H9 (cell line): ENCODE measurements around the gene RAB27B. TPM values are rescaled to one million over a fixed set of nuclear protein-coding genes. Genes with fewer than 3 reads are reported as not detected.

ENCODE experiments used
- DNase-seq: peaks from one replicate; pipeline ENCODE4 v3.0.0-alpha.2; 2017
- H2AFZ ChIP-seq: one replicate; pipeline ENCODE4 v1.6.1; 2013; ENCODE audit warnings: mild to moderate bottlenecking, low read length, control low read depth, moderate library complexity
- H2AK5ac ChIP-seq: 2 replicates; pipeline ENCODE4 v1.6.1; 2013; ENCODE audit warnings: low read length, control low read depth, mixed read lengths; ENCODE audit not compliant: insufficient read length
- H2BK120ac ChIP-seq: one replicate; pipeline ENCODE4 v1.6.1; 2013; ENCODE audit warnings: low read depth, mild to moderate bottlenecking, low read length, control low read depth, inconsistent platforms; ENCODE audit not compliant: poor library complexity, severe bottlenecking
- H2BK12ac ChIP-seq: 2 replicates; pipeline ENCODE4 v1.6.1; 2013; ENCODE audit warnings: low read length, control low read depth, mixed read lengths, low read depth; ENCODE audit not compliant: insufficient read length
- H2BK15ac ChIP-seq: 2 replicates; pipeline ENCODE4 v1.6.1; 2013; ENCODE audit warnings: low read depth, low read length, control low read depth
- H2BK20ac ChIP-seq: one replicate; pipeline ENCODE4 v1.6.1; 2013; ENCODE audit warnings: low read depth, mild to moderate bottlenecking, low read length, control low read depth, inconsistent platforms; ENCODE audit not compliant: poor library complexity, severe bottlenecking
- H2BK5ac ChIP-seq: 2 replicates; pipeline ENCODE4 v1.6.1; 2013; ENCODE audit warnings: low read length, control low read depth, mixed read lengths; ENCODE audit not compliant: insufficient read length
- H3K14ac ChIP-seq: 2 replicates; pipeline ENCODE4 v1.6.1; 2013; ENCODE audit warnings: low read length, control low read depth; ENCODE audit not compliant: insufficient read depth
- H3K18ac ChIP-seq: 2 replicates; pipeline ENCODE4 v1.6.1; 2013; ENCODE audit warnings: low read depth, mild to moderate bottlenecking, mixed read lengths, low read length, control low read depth; ENCODE audit not compliant: insufficient read length
- H3K23ac ChIP-seq: 2 replicates; pipeline ENCODE4 v1.6.1; 2013; ENCODE audit warnings: low read length, control low read depth, mixed read lengths, low read depth; ENCODE audit not compliant: insufficient read length
- H3K23me2 ChIP-seq: 2 replicates; pipeline ENCODE4 v1.6.1; 2013; ENCODE audit warnings: low read depth, mild to moderate bottlenecking, mixed read lengths, low read length, control low read depth; ENCODE audit not compliant: insufficient read length, poor library complexity, severe bottlenecking
- H3K27ac ChIP-seq: 2 replicates; pipeline ENCODE4 v1.5.1; 2013; ENCODE audit warnings: low read length, control low read depth, mixed read lengths, low read depth; ENCODE audit not compliant: insufficient read length
- H3K27me3 ChIP-seq: 2 replicates; pipeline ENCODE4 v1.6.1; 2013; ENCODE audit warnings: low read length, control low read depth, inconsistent platforms; ENCODE audit not compliant: insufficient read depth
- H3K4ac ChIP-seq: 2 replicates; pipeline ENCODE4 v1.6.1; 2013; ENCODE audit warnings: low read depth, mild to moderate bottlenecking, control low read depth, inconsistent platforms, low read length, moderate library complexity
- H3K4me1 ChIP-seq: 2 replicates; pipeline ENCODE4 v1.6.1; 2013; ENCODE audit warnings: low read length, control low read depth, inconsistent platforms; ENCODE audit not compliant: insufficient read depth
- H3K4me2 ChIP-seq: 2 replicates; pipeline ENCODE4 v1.6.1; 2013; ENCODE audit warnings: low read length, control low read depth, mixed read lengths; ENCODE audit not compliant: insufficient read length, insufficient read depth
- H3K56ac ChIP-seq: 2 replicates; pipeline ENCODE4 v1.6.1; 2013; ENCODE audit warnings: low read depth, mild to moderate bottlenecking, mixed read lengths, low read length, control low read depth; ENCODE audit not compliant: insufficient read length
- H3K79me1 ChIP-seq: 2 replicates; pipeline ENCODE4 v1.6.1; 2013; ENCODE audit warnings: low read depth, mild to moderate bottlenecking, moderate library complexity, low read length, control low read depth, inconsistent platforms; ENCODE audit not compliant: insufficient read depth, poor library complexity, severe bottlenecking
- H3K79me2 ChIP-seq: 2 replicates; pipeline ENCODE4 v1.6.1; 2013; ENCODE audit warnings: low read length, control low read depth, inconsistent platforms; ENCODE audit not compliant: insufficient read depth
- H3K9ac ChIP-seq: 2 replicates; pipeline ENCODE4 v1.6.1; 2013; ENCODE audit warnings: low read length, control low read depth, mixed read lengths; ENCODE audit not compliant: insufficient read length; ENCODE audit errors: extremely low read depth
- H3K9me3 ChIP-seq: one replicate; pipeline ENCODE4 v1.6.1; 2013; ENCODE audit warnings: low read depth, low read length, inconsistent platforms; ENCODE audit not compliant: control insufficient read depth
- H3T11ph ChIP-seq: one replicate; pipeline ENCODE4 v1.6.1; 2013; ENCODE audit warnings: mild to moderate bottlenecking, low read length, control low read depth, inconsistent platforms
- H4K20me1 ChIP-seq: one replicate; pipeline ENCODE4 v1.6.1; 2013; ENCODE audit not compliant: control insufficient read depth, insufficient read length, insufficient read depth
- H4K5ac ChIP-seq: 2 replicates; pipeline ENCODE4 v1.6.1; 2013; ENCODE audit warnings: low read depth, mild to moderate bottlenecking, mixed read lengths, low read length, control low read depth; ENCODE audit not compliant: insufficient read length
- H4K8ac ChIP-seq: replicated peaks from 2 replicates; pipeline ENCODE4 v1.6.1; 2013; ENCODE audit warnings: low read length, control low read depth, mixed read lengths, low read depth; ENCODE audit not compliant: insufficient read length
- H4K91ac ChIP-seq: 2 replicates; pipeline ENCODE4 v1.6.1; 2013; ENCODE audit warnings: low read depth, mild to moderate bottlenecking, moderate library complexity, mixed read lengths, low read length, control low read depth; ENCODE audit not compliant: insufficient read length
- H3K27ac Mint-ChIP-seq, 3 experiments: 2 replicates in 2 of 3; 3 replicates in 1 of 3; pipeline ENCODE4 v1.8.0; 2020 to 2021; ENCODE audit warnings: mixed read lengths in 3 of 3, mild to moderate bottlenecking in 1 of 3, moderate library complexity in 1 of 3
- H3K27me3 Mint-ChIP-seq: 2 replicates; pipeline ENCODE4 v1.8.0; 2021; ENCODE audit warnings: low read depth, mild to moderate bottlenecking, moderate library complexity, mixed read lengths
- H3K36me3 Mint-ChIP-seq, 3 experiments: 2 replicates in 2 of 3; 3 replicates in 1 of 3; pipeline ENCODE4 v1.8.0; 2020 to 2021; ENCODE audit warnings: low read depth in 3 of 3, mixed read lengths in 3 of 3; ENCODE audit not compliant: insufficient read depth in 1 of 3
- H3K4me1 Mint-ChIP-seq, 2 experiments: 2 replicates each; pipeline ENCODE4 v1.8.0; 2020; ENCODE audit warnings: mixed read lengths in 2 of 2
- H3K4me3 Mint-ChIP-seq, 2 experiments: 2 replicates in 1 of 2; 3 replicates in 1 of 2; pipeline ENCODE4 v1.8.0; 2020 to 2021; ENCODE audit warnings: mild to moderate bottlenecking in 2 of 2, mixed read lengths in 2 of 2, moderate library complexity in 1 of 2
- H3K9me3 Mint-ChIP-seq, 2 experiments: 2 replicates in 1 of 2; 3 replicates in 1 of 2; pipeline ENCODE4 v1.8.0; 2020; ENCODE audit warnings: mild to moderate bottlenecking in 2 of 2, mixed read lengths in 2 of 2, moderate library complexity in 1 of 2
- WGBS: extraction: QIAGEN DNeasy Blood & Tissue Kit; methylation state at CpG from one replicate; pipeline ENCODE4 v1.1.7; 2013; ENCODE audit warnings: missing lambda C conversion rate, low lambda C conversion rate, mixed read lengths; ENCODE audit not compliant: insufficient read length; ENCODE audit errors: extremely low coverage; 5-methylcytosine and 5-hydroxymethylcytosine counted together
- total RNA-seq: library from RNA; stranded (reverse); gene quantifications from 2 replicates; pipeline ENCODE4 v1.2.1, GENCODE V29; 2021
- TF ChIP-seq, protein P1 (sequence below): fragments of 200-600 bp; sonication (generic); conservative IDR thresholded peaks from 3 replicates; pipeline ENCODE4 v1.8.0; 2021; ENCODE audit warnings: antibody characterized with exemption, mild to moderate bottlenecking

RAB27B gene
- total RNA-seq, 1 experiment from 2014 or later: 0.15 TPM

GRCh38 chr18:54878659-54879358, 50.5 kb downstream of the RAB27B start:
- Histone ChIP-seq H4K20me1 (no peaks in the 10 kb centered on the region), H2BK5ac (no peak overlapping the region), H2AFZ (no peak overlapping the region), H3K27me3 (no peaks in the 10 kb centered on the region), H2AK5ac (no peak overlapping the region), H4K5ac (no peak overlapping the region), H3K23ac (no peak overlapping the region), H2BK20ac (no peak overlapping the region), H3K4me2 (no peak overlapping the region), H3K14ac (no peak overlapping the region), H4K91ac (no peak overlapping the region), H3K18ac (no peak overlapping the region), H2BK12ac (no peak overlapping the region), H3K9me3 (no peaks in the 10 kb centered on the region), H2BK15ac (no peak overlapping the region), H2BK120ac (no peak overlapping the region), H3T11ph (no peak overlapping the region), H3K23me2 (no peaks in the 10 kb centered on the region), H3K4me1 (no peaks in the 10 kb centered on the region), H3K4ac (no peak overlapping the region), H3K27ac (no peak overlapping the region), H3K79me2 (no peaks in the 10 kb centered on the region), H3K9ac (no peak overlapping the region), H3K79me1 (no peaks in the 10 kb centered on the region), H3K56ac (no peak overlapping the region), H4K8ac (no peak overlapping the region)
- no peak overlapping the region for H3K4me3 Mint-ChIP-seq
- DNase-seq: no peak
- H3K27ac Mint-ChIP-seq: no peak overlapping the region
- WGBS: no CpG with 5 or more reads among the region's 3 CpGs
- TF ChIP-seq, protein P1, sequence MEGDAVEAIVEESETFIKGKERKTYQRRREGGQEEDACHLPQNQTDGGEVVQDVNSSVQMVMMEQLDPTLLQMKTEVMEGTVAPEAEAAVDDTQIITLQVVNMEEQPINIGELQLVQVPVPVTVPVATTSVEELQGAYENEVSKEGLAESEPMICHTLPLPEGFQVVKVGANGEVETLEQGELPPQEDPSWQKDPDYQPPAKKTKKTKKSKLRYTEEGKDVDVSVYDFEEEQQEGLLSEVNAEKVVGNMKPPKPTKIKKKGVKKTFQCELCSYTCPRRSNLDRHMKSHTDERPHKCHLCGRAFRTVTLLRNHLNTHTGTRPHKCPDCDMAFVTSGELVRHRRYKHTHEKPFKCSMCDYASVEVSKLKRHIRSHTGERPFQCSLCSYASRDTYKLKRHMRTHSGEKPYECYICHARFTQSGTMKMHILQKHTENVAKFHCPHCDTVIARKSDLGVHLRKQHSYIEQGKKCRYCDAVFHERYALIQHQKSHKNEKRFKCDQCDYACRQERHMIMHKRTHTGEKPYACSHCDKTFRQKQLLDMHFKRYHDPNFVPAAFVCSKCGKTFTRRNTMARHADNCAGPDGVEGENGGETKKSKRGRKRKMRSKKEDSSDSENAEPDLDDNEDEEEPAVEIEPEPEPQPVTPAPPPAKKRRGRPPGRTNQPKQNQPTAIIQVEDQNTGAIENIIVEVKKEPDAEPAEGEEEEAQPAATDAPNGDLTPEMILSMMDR: no peak
- H3K27me3 Mint-ChIP-seq: peaks cover 8% of the 10 kb centered on the region; the same call in 1 of the 2 replicates
- peaks cover 3% of the 10 kb centered on the region in 2 experiments for H3K4me1 Mint-ChIP-seq
- no peaks in the 10 kb centered on the region; a peak in 1 of 5 replicates for H3K9me3 Mint-ChIP-seq
- no peaks in the 10 kb centered on the region for H3K36me3 Mint-ChIP-seq
